ENCODE measurements around the gene WWOX. TPM values are rescaled to one million over a fixed set of nuclear protein-coding genes. Genes with fewer than 3 reads are reported as not detected.
A peak's percentile ranks its signal among the peaks of the same experiment; 100 is the strongest.

WWOX gene
- total RNA-seq, 1 donor from 2014 or later = 8.9 TPM

GRCh38 chr16:78244131-78244895 lies 144.9 kb downstream of the WWOX start:
- H3K27ac ChIP-seq (replicated peaks) = no peak overlapping the region
- no peaks in the 10 kb centered on the region for H3K4me1 ChIP-seq
- no peak for DNase-seq
- no peaks in the 10 kb centered on the region for H3K27me3 ChIP-seq (ENCODE audit: low read depth)
- H3K4me3 ChIP-seq = no peak overlapping the region
- TF ChIP-seq CTCF (IDR thresholded peaks at IDR 0.05; ENCODE audit: borderline replicate concordance) = no peak
- no peaks in the 10 kb centered on the region for H3K9me3 ChIP-seq (replicated peaks)
- H3K36me3 ChIP-seq = no peaks in the 10 kb centered on the region
- intact Hi-C loops (cut with micrococcal nuclease) = no loop called here

GRCh38 chr16:78246559-78246958 lies 147.1 kb downstream of the WWOX start:
- intact Hi-C loops (cut with micrococcal nuclease) = no loop called here
- no peaks in the 10 kb centered on the region for H3K4me1 ChIP-seq
- H3K27me3 ChIP-seq (ENCODE audit: low read depth) = no peaks in the 10 kb centered on the region
- no peak overlapping the region for H3K27ac ChIP-seq (replicated peaks)
- H3K9me3 ChIP-seq (replicated peaks) = no peaks in the 10 kb centered on the region
- DNase-seq = no peak
- no peaks in the 10 kb centered on the region for H3K36me3 ChIP-seq
- no peak overlapping the region for H3K4me3 ChIP-seq
- no peak for TF ChIP-seq CTCF (IDR thresholded peaks at IDR 0.05; ENCODE audit: borderline replicate concordance)

- no peak overlapping the region for H3K4me3 ChIP-seq
- H3K27ac ChIP-seq (replicated peaks) = no peak overlapping the region
- no peaks in the 10 kb centered on the region for H3K36me3 ChIP-seq
- H3K4me1 ChIP-seq = no peaks in the 10 kb centered on the region
- TF ChIP-seq CTCF (IDR thresholded peaks at IDR 0.05; ENCODE audit: borderline replicate concordance) = peak; percentile 47
- DNase-seq = peak; percentile 32
- intact Hi-C loops (cut with micrococcal nuclease) = no loop called here
- no peaks in the 10 kb centered on the region for H3K9me3 ChIP-seq (replicated peaks)
- no peaks in the 10 kb centered on the region for H3K27me3 ChIP-seq (ENCODE audit: low read depth)
Observed at GRCh38 chr16:78249056-78249455, 149.6 kb downstream of the WWOX start.

- no peak for TF ChIP-seq CTCF (IDR thresholded peaks at IDR 0.05; ENCODE audit: borderline replicate concordance)
- no peaks in the 10 kb centered on the region for H3K9me3 ChIP-seq (replicated peaks)
- DNase-seq = no peak
- no peaks in the 10 kb centered on the region for H3K27me3 ChIP-seq (ENCODE audit: low read depth)
- H3K27ac ChIP-seq (replicated peaks) = no peak overlapping the region
- no peaks in the 10 kb centered on the region for H3K4me1 ChIP-seq
- intact Hi-C loops (cut with micrococcal nuclease) = no loop called here
- H3K36me3 ChIP-seq = no peaks in the 10 kb centered on the region
- H3K4me3 ChIP-seq = no peak overlapping the region
Observed at GRCh38 chr16:78249832-78250231, 150.4 kb downstream of the WWOX start.

- H3K36me3 ChIP-seq = no peaks in the 10 kb centered on the region
- intact Hi-C loops (cut with micrococcal nuclease) = no loop called here
- no peak overlapping the region for H3K4me3 ChIP-seq
- no peak for TF ChIP-seq CTCF (IDR thresholded peaks at IDR 0.05; ENCODE audit: borderline replicate concordance)
- no peak overlapping the region for H3K27ac ChIP-seq (replicated peaks)
- H3K4me1 ChIP-seq = no peaks in the 10 kb centered on the region
- no peaks in the 10 kb centered on the region for H3K27me3 ChIP-seq (ENCODE audit: low read depth)
- no peak for DNase-seq
- no peaks in the 10 kb centered on the region for H3K9me3 ChIP-seq (replicated peaks)
Observed at GRCh38 chr16:78251115-78251514, 151.7 kb downstream of the WWOX start.

All from left ventricle myocardium inferior (tissue), 1 donor.